DOHH2 (cell line): ENCODE data around the gene NTPCR.

Experiments
- H3F3A ChIP-seq: fragments of 200-600 bp; sonication (generic), shearing (Covaris generic); 2 replicates; pipeline ENCODE4 v1.6.0; 2016; ENCODE audit warnings: antibody characterized with exemption, mild to moderate bottlenecking; ENCODE audit not compliant: control insufficient read depth, insufficient read depth
- H3K27ac ChIP-seq: fragments of 200-600 bp; sonication (generic); 2 replicates; pipeline ENCODE4 v1.5.1; 2014; ENCODE audit warnings: low read depth, mild to moderate bottlenecking, low read length, moderate library complexity
- H3K27me3 ChIP-seq: fragments of 200-600 bp; sonication (generic); 2 replicates; pipeline ENCODE4 v1.6.1; 2014; ENCODE audit warnings: mild to moderate bottlenecking, low read length, mixed read lengths; ENCODE audit not compliant: control insufficient read depth
- H3K36me3 ChIP-seq: fragments of 200-600 bp; sonication (generic); 2 replicates; pipeline ENCODE4 v1.6.1; 2014; ENCODE audit warnings: mild to moderate bottlenecking, low read length, moderate library complexity, mixed read lengths; ENCODE audit not compliant: control insufficient read depth
- H3K4me1 ChIP-seq: fragments of 200-600 bp; sonication (generic); 2 replicates; pipeline ENCODE4 v1.6.1; 2014; ENCODE audit warnings: mild to moderate bottlenecking, low read length, mixed read lengths; ENCODE audit not compliant: control insufficient read depth
- H3K4me2 ChIP-seq: fragments of 200-600 bp; sonication (generic); 2 replicates; pipeline ENCODE4 v1.6.0; 2014; ENCODE audit warnings: mild to moderate bottlenecking, low read length, moderate library complexity
- H3K4me3 ChIP-seq: fragments of 200-600 bp; sonication (generic); 2 replicates; pipeline ENCODE4 v1.5.1; 2014; ENCODE audit warnings: mild to moderate bottlenecking, low read length, mixed read lengths
- H3K79me2 ChIP-seq: fragments of 200-600 bp; sonication (generic); 2 replicates; pipeline ENCODE4 v1.6.1; 2014; ENCODE audit warnings: mild to moderate bottlenecking, low read length, mixed read lengths; ENCODE audit not compliant: control insufficient read depth
- H3K9me2 ChIP-seq: fragments of 200-600 bp; sonication (generic); replicated peaks from 2 replicates; pipeline ENCODE4 v1.6.1; 2014; ENCODE audit warnings: mild to moderate bottlenecking, low read length, mixed read lengths; ENCODE audit not compliant: control insufficient read depth
- H3K9me3 ChIP-seq: fragments of 200-600 bp; sonication (generic); 2 replicates; pipeline ENCODE4 v1.6.1; 2014; ENCODE audit warnings: antibody characterized with exemption, low read length, mixed read lengths; ENCODE audit not compliant: control insufficient read depth, insufficient read depth
- H4K20me1 ChIP-seq: fragments of 200-600 bp; sonication (generic); 2 replicates; pipeline ENCODE4 v1.6.0; 2014; ENCODE audit warnings: low read depth, mild to moderate bottlenecking, antibody characterized with exemption, low read length, moderate library complexity; ENCODE audit not compliant: control insufficient read depth, insufficient read depth
- EZH2phosphoT487 ChIP-seq: fragments of 200-600 bp; sonication (generic); IDR thresholded peaks from 2 replicates; pipeline ENCODE4 v1.6.1; 2017; ENCODE audit warnings: borderline replicate concordance, mild to moderate bottlenecking, antibody characterized with exemption, low read length, moderate library complexity, mixed read lengths
- TF ChIP-seq, protein P1 (sequence below): fragments of 200-600 bp; sonication (generic); IDR thresholded peaks from one replicate; pipeline ENCODE4 v1.5.1; 2014; ENCODE audit warnings: antibody characterized with exemption, mild to moderate bottlenecking, low read depth, low read length; ENCODE audit not compliant: poor library complexity, severe bottlenecking

NTPCR gene

GRCh38 chr1:233016798-233017197 is 66.4 kb downstream of the NTPCR start:
- Histone ChIP-seq H3K4me3 (no peak overlapping the region), H3K27me3 (no peaks in the 10 kb centered on the region), H3K4me2 (no peak overlapping the region), H3K9me3 (no peaks in the 10 kb centered on the region), H3K27ac (no peak overlapping the region), H3K4me1 (no peaks in the 10 kb centered on the region), H3F3A (no peaks in the 10 kb centered on the region), H3K36me3 (no peaks in the 10 kb centered on the region), H3K9me2 (no peaks in the 10 kb centered on the region), H4K20me1 (no peaks in the 10 kb centered on the region), H3K79me2 (no peaks in the 10 kb centered on the region)
- TF ChIP-seq EZH2phosphoT487 = no peak
- TF ChIP-seq, protein P1, sequence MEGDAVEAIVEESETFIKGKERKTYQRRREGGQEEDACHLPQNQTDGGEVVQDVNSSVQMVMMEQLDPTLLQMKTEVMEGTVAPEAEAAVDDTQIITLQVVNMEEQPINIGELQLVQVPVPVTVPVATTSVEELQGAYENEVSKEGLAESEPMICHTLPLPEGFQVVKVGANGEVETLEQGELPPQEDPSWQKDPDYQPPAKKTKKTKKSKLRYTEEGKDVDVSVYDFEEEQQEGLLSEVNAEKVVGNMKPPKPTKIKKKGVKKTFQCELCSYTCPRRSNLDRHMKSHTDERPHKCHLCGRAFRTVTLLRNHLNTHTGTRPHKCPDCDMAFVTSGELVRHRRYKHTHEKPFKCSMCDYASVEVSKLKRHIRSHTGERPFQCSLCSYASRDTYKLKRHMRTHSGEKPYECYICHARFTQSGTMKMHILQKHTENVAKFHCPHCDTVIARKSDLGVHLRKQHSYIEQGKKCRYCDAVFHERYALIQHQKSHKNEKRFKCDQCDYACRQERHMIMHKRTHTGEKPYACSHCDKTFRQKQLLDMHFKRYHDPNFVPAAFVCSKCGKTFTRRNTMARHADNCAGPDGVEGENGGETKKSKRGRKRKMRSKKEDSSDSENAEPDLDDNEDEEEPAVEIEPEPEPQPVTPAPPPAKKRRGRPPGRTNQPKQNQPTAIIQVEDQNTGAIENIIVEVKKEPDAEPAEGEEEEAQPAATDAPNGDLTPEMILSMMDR = no peak

DNA sequence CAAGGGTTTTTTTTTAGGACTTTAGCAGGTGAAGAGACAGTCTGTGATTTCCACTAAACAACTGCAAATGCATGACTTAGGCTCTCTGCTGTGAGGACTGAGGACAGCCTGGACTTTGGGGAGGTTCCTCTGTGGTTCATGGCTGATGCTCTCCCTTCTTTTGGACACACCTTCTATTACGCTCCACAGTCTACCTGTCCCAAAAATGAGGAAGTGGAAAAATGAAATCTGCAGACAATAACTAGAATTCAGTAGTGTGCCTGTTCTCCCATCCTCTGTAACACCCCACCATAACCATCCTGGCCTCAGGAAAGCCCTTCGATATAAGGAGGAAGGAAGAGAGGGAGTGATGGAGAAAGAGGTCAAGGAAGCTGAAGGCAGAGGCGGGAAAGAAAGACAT is 68.7 kb downstream of the NTPCR start:
- H3K4me1 ChIP-seq = no peaks in the 10 kb centered on the region
- H3K4me2 ChIP-seq = no peak overlapping the region
- H3K9me3 ChIP-seq = no peaks in the 10 kb centered on the region
- TF ChIP-seq, protein P1 = no peak
- no peak for TF ChIP-seq EZH2phosphoT487
- H4K20me1 ChIP-seq = no peaks in the 10 kb centered on the region
- no peaks in the 10 kb centered on the region for H3F3A ChIP-seq
- H3K36me3 ChIP-seq = no peaks in the 10 kb centered on the region
- H3K9me2 ChIP-seq = no peaks in the 10 kb centered on the region
- no peak overlapping the region for H3K27ac ChIP-seq
- no peaks in the 10 kb centered on the region for H3K79me2 ChIP-seq
- H3K27me3 ChIP-seq = no peaks in the 10 kb centered on the region
- H3K4me3 ChIP-seq = no peak overlapping the region

DNA sequence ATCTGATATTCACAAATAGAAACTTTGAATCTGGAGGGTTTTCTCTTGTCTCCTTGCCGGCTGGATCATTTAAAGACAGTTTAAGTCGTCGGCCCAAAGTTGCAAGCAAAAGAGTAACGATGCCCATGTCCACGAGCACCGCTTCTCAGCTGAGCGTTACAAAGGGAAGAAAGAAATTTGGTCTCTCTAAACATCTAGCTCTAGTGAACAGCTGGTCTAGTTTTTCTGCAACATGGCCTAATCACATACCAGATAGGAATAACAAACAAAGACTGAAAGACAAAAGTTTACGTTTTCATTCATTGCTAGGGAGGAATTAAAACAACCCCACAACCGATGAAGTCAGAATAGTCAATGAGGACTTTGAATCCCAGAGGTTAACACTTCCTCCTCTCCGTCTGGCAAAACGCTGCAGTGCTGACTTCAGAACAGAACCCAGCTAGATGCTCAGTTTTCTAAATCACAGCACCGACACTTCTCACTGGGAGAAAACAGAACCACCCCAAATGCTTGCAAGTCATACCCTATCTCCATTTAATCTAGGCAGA is 69.4 kb downstream of the NTPCR start:
- no peak overlapping the region for H3K27ac ChIP-seq
- H3F3A ChIP-seq = no peaks in the 10 kb centered on the region
- H3K27me3 ChIP-seq = no peaks in the 10 kb centered on the region
- no peaks in the 10 kb centered on the region for H3K9me3 ChIP-seq
- no peak for TF ChIP-seq EZH2phosphoT487
- TF ChIP-seq, protein P1 = no peak
- H3K4me1 ChIP-seq = no peaks in the 10 kb centered on the region
- H3K4me2 ChIP-seq = no peak overlapping the region
- H3K36me3 ChIP-seq = no peaks in the 10 kb centered on the region
- H3K4me3 ChIP-seq = no peak overlapping the region
- H3K9me2 ChIP-seq = no peaks in the 10 kb centered on the region
- no peaks in the 10 kb centered on the region for H3K79me2 ChIP-seq
- no peaks in the 10 kb centered on the region for H4K20me1 ChIP-seq

DNA sequence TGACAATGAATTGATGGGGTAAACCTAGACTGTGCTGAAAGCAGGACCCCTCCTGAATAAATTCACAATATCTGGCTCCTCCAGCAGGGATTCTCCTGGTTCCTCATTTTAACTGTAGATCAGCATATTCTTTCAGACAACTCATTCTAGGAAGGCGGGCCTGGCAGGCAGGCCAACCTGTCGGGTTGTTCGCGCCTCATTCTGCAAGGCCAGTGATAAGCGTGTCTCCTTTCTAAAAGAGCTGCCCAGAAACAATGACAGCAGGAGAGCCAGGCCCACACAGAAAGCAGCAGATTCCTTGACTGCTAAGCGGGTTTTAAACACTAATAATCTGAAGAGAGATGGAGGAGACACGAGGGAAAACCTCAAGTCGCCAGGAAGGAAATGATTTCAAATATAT is 70.0 kb downstream of the NTPCR start:
- Histone ChIP-seq H3K4me3 (no peak overlapping the region), H3K4me2 (no peak overlapping the region), H3K27ac (no peak overlapping the region), H3K79me2 (no peaks in the 10 kb centered on the region), H3K9me2 (no peaks in the 10 kb centered on the region), H3F3A (no peaks in the 10 kb centered on the region), H4K20me1 (no peaks in the 10 kb centered on the region), H3K27me3 (no peaks in the 10 kb centered on the region), H3K9me3 (no peaks in the 10 kb centered on the region), H3K36me3 (no peaks in the 10 kb centered on the region), H3K4me1 (no peaks in the 10 kb centered on the region)
- TF ChIP-seq EZH2phosphoT487 = no peak
- TF ChIP-seq, protein P1 = no peak
